Measurements from ENCODE around the gene SNRK. TPM values are rescaled to one million over a fixed set of nuclear protein-coding genes. Genes with fewer than 3 reads are reported as not detected.

SNRK gene
- total RNA-seq, 1 donor from 2014 or later: 26.1 TPM

GRCh38 chr3:43260412-43260811 lies 25.9 kb upstream of the SNRK start:
- Histone ChIP-seq H3K27me3 (no peaks in the 10 kb centered on the region), H3K9ac (no peak overlapping the region), H3K4me2 (no peak overlapping the region), H3K79me2 (ENCODE audit: low read depth) (no peaks in the 10 kb centered on the region), H4K20me1 (ENCODE audit: low read depth) (no peaks in the 10 kb centered on the region), H3K9me3 (ENCODE audit: low read depth) (no peaks in the 10 kb centered on the region), H2AFZ (replicated peaks) (no peak overlapping the region), H3K27ac (no peak overlapping the region), H3K36me3 (no peaks in the 10 kb centered on the region), H3K4me1 (no peaks in the 10 kb centered on the region), H3F3A (ENCODE audit: low read depth) (no peaks in the 10 kb centered on the region), H3K4me3 (no peak overlapping the region)
- TF ChIP-seq EZH2phosphoT487 (IDR thresholded peaks at IDR 0.05) (no peak), EZH2 (IDR thresholded peaks at IDR 0.05) (no peak), CTCF (IDR thresholded peaks at IDR 0.05) (no peak)
- H3K9me3 Mint-ChIP-seq: no peaks in the 10 kb centered on the region
- H3K4me1 Mint-ChIP-seq: no peaks in the 10 kb centered on the region
- peaks cover 12% of the 10 kb centered on the region for H3K27me3 Mint-ChIP-seq (ENCODE audit: insufficient read depth, low read depth)
- H3K27ac Mint-ChIP-seq: no peak overlapping the region
- H3K36me3 Mint-ChIP-seq: no peaks in the 10 kb centered on the region
- no peak for DNase-seq (ENCODE audit: low spot score)
- H3K4me3 Mint-ChIP-seq: no peak overlapping the region

- TF ChIP-seq EZH2 (IDR thresholded peaks at IDR 0.05) (no peak), EZH2phosphoT487 (IDR thresholded peaks at IDR 0.05) (no peak)
- no peak for DNase-seq (ENCODE audit: low spot score)
- no peak overlapping the region for H3K9ac ChIP-seq
Observed at GRCh38 chr3:43262194-43262593, 24.1 kb upstream of the SNRK start.

GRCh38 chr3:43266451-43266850 lies 19.9 kb upstream of the SNRK start:
- Histone ChIP-seq H3K4me3 (no peak overlapping the region), H3K4me2 (no peak overlapping the region), H3K9me3 (ENCODE audit: low read depth) (no peaks in the 10 kb centered on the region), H3K79me2 (ENCODE audit: low read depth) (no peaks in the 10 kb centered on the region), H3K9ac (no peak overlapping the region), H3K27ac (no peak overlapping the region), H3F3A (ENCODE audit: low read depth) (no peaks in the 10 kb centered on the region), H4K20me1 (ENCODE audit: low read depth) (no peaks in the 10 kb centered on the region), H2AFZ (replicated peaks) (no peak overlapping the region), H3K36me3 (no peaks in the 10 kb centered on the region), H3K27me3 (no peaks in the 10 kb centered on the region), H3K4me1 (no peaks in the 10 kb centered on the region)
- Mint-ChIP-seq H3K27me3 (ENCODE audit: insufficient read depth, low read depth) (peaks cover 2% of the 10 kb centered on the region), H3K36me3 (no peaks in the 10 kb centered on the region), H3K27ac (no peak overlapping the region), H3K9me3 (no peaks in the 10 kb centered on the region), H3K4me3 (no peak overlapping the region), H3K4me1 (no peaks in the 10 kb centered on the region)
- no peak for DNase-seq (ENCODE audit: low spot score)
- TF ChIP-seq EZH2phosphoT487 (IDR thresholded peaks at IDR 0.05) (no peak), EZH2 (IDR thresholded peaks at IDR 0.05) (no peak), CTCF (IDR thresholded peaks at IDR 0.05) (no peak)

More at GRCh38 chr3:43262194-43262593, 24.1 kb upstream of the SNRK start:
- Histone ChIP-seq H3K4me1 (no peaks in the 10 kb centered on the region), H3K9me3 (ENCODE audit: low read depth) (no peaks in the 10 kb centered on the region), H3F3A (ENCODE audit: low read depth) (no peaks in the 10 kb centered on the region), H3K27ac (no peak overlapping the region), H3K36me3 (no peaks in the 10 kb centered on the region), H3K4me3 (no peak overlapping the region), H3K4me2 (no peak overlapping the region), H2AFZ (replicated peaks) (no peak overlapping the region), H4K20me1 (ENCODE audit: low read depth) (no peaks in the 10 kb centered on the region), H3K27me3 (no peaks in the 10 kb centered on the region), H3K79me2 (ENCODE audit: low read depth) (no peaks in the 10 kb centered on the region)
- Mint-ChIP-seq H3K4me1 (no peaks in the 10 kb centered on the region), H3K9me3 (no peaks in the 10 kb centered on the region), H3K4me3 (no peak overlapping the region), H3K36me3 (no peaks in the 10 kb centered on the region), H3K27ac (no peak overlapping the region), H3K27me3 (ENCODE audit: insufficient read depth, low read depth) (peaks cover 6% of the 10 kb centered on the region)

- Histone ChIP-seq H3K4me3 (no peak overlapping the region), H3K27ac (no peak overlapping the region), H3F3A (ENCODE audit: low read depth) (no peaks in the 10 kb centered on the region), H3K4me1 (no peaks in the 10 kb centered on the region), H2AFZ (replicated peaks) (no peak overlapping the region), H3K9ac (no peak overlapping the region), H3K9me3 (ENCODE audit: low read depth) (no peaks in the 10 kb centered on the region), H3K79me2 (ENCODE audit: low read depth) (no peaks in the 10 kb centered on the region), H3K4me2 (no peak overlapping the region), H3K27me3 (no peaks in the 10 kb centered on the region), H4K20me1 (ENCODE audit: low read depth) (no peaks in the 10 kb centered on the region), H3K36me3 (no peaks in the 10 kb centered on the region)
- Mint-ChIP-seq H3K27me3 (ENCODE audit: insufficient read depth, low read depth) (peaks cover 2% of the 10 kb centered on the region), H3K4me1 (no peaks in the 10 kb centered on the region), H3K27ac (no peak overlapping the region), H3K4me3 (no peak overlapping the region), H3K36me3 (no peaks in the 10 kb centered on the region), H3K9me3 (no peaks in the 10 kb centered on the region)
- TF ChIP-seq EZH2 (IDR thresholded peaks at IDR 0.05) (no peak), EZH2phosphoT487 (IDR thresholded peaks at IDR 0.05) (no peak), CTCF (IDR thresholded peaks at IDR 0.05) (no peak)
- DNase-seq (ENCODE audit: low spot score): no peak
Observed at GRCh38 chr3:43266995-43267394, 19.3 kb upstream of the SNRK start.

Measured in neural progenitor cell (in vitro differentiated cells).